ENCODE measurements around the gene TMEFF2. TPM values are rescaled to one million over a fixed set of nuclear protein-coding genes. Genes with fewer than 3 reads are reported as not detected.

The TMEFF2 gene
- total RNA-seq, 4 donors from 2014 or later = 0.27 to 0.32 TPM; not detected in 2

- in situ Hi-C loops (cut with MboI; ENCODE audit: low pct_ligation_motif_present in 1 of 4, low pct_unique_long_range_greater_than_20kb in 1 of 4, low sequenced_read_pairs in 3 of 4) (no loop called here), intact Hi-C loops (cut with DNase I; ENCODE audit: low total_unique reads) (no loop called here)
- TF ChIP-seq EP300 (IDR thresholded peaks at IDR 0.05; ENCODE audit: low read depth) = no peak
- no peak for TF ChIP-seq CTCF (IDR thresholded peaks at IDR 0.05)
- TF ChIP-seq POLR2AphosphoS5 (IDR thresholded peaks at IDR 0.05) = no peak
- TF ChIP-seq POLR2A (IDR thresholded peaks at IDR 0.05) = no peak
- H3K4me3 ChIP-seq = no peak overlapping the region
- DNase-seq = no peak
- no peaks in the 10 kb centered on the region for H3K36me3 ChIP-seq
- no peaks in the 10 kb centered on the region for H3K27me3 ChIP-seq
- H3K9me3 ChIP-seq = no peaks in the 10 kb centered on the region
- H3K4me1 ChIP-seq = no peaks in the 10 kb centered on the region
- no peak overlapping the region for H3K27ac ChIP-seq
Observed at GRCh38 chr2:192228685-192229084, 34.0 kb upstream of the TMEFF2 start.

GRCh38 chr2:192218970-192219369 is 24.2 kb upstream of the TMEFF2 start:
- TF ChIP-seq EP300 (IDR thresholded peaks at IDR 0.05; ENCODE audit: low read depth) (no peak), CTCF (IDR thresholded peaks at IDR 0.05) (no peak), POLR2A (IDR thresholded peaks at IDR 0.05) (no peak), POLR2AphosphoS5 (IDR thresholded peaks at IDR 0.05) (no peak)
- intact Hi-C loops (cut with DNase I; ENCODE audit: low total_unique reads) (no loop called here), in situ Hi-C loops (cut with MboI; ENCODE audit: low pct_ligation_motif_present in 1 of 4, low pct_unique_long_range_greater_than_20kb in 1 of 4, low sequenced_read_pairs in 3 of 4) (no loop called here)
- H3K27me3 ChIP-seq = no peaks in the 10 kb centered on the region
- whole genome bisulfite sequencing, 2 donors (ENCODE audit: low coverage in 1 of 2) = 74 to 91% methylated on average over 1 of the region's 1 CpG
- no peaks in the 10 kb centered on the region for H3K4me1 ChIP-seq
- H3K36me3 ChIP-seq = no peaks in the 10 kb centered on the region
- H3K9me3 ChIP-seq = no peaks in the 10 kb centered on the region
- DNase-seq = no peak
- H3K4me3 ChIP-seq = no peak overlapping the region
- no peak overlapping the region for H3K27ac ChIP-seq

GRCh38 chr2:192218377-192218776 is 23.6 kb upstream of the TMEFF2 start:
- no peaks in the 10 kb centered on the region for H3K27me3 ChIP-seq
- H3K9me3 ChIP-seq = no peaks in the 10 kb centered on the region
- H3K27ac ChIP-seq = no peak overlapping the region
- no peak for DNase-seq
- 78 to 89% methylated on average over 2 of the region's 2 CpGs for WGBS, 2 donors (ENCODE audit: low coverage in 1 of 2)
- no peaks in the 10 kb centered on the region for H3K36me3 ChIP-seq
- intact Hi-C loops (cut with DNase I; ENCODE audit: low total_unique reads) (no loop called here), in situ Hi-C loops (cut with MboI; ENCODE audit: low pct_ligation_motif_present in 1 of 4, low pct_unique_long_range_greater_than_20kb in 1 of 4, low sequenced_read_pairs in 3 of 4) (no loop called here)
- no peaks in the 10 kb centered on the region for H3K4me1 ChIP-seq
- no peak overlapping the region for H3K4me3 ChIP-seq
- TF ChIP-seq CTCF (IDR thresholded peaks at IDR 0.05) = no peak

GRCh38 chr2:192216336-192216735 is 21.6 kb upstream of the TMEFF2 start:
- no peak for DNase-seq
- intact Hi-C loops (cut with DNase I; ENCODE audit: low total_unique reads) (no loop called here), in situ Hi-C loops (cut with MboI; ENCODE audit: low pct_ligation_motif_present in 1 of 4, low pct_unique_long_range_greater_than_20kb in 1 of 4, low sequenced_read_pairs in 3 of 4) (no loop called here)
- Histone ChIP-seq H3K4me1 (no peaks in the 10 kb centered on the region), H3K4me3 (no peak overlapping the region), H3K27me3 (no peaks in the 10 kb centered on the region), H3K9me3 (no peaks in the 10 kb centered on the region), H3K36me3 (no peaks in the 10 kb centered on the region), H3K27ac (no peak overlapping the region)
- TF ChIP-seq CTCF (IDR thresholded peaks at IDR 0.05) (no peak), EP300 (IDR thresholded peaks at IDR 0.05; ENCODE audit: low read depth) (no peak)
- WGBS, 2 donors (ENCODE audit: low coverage in 1 of 2) = 60 to 66% methylated on average over 3 of the region's 3 CpGs
